Thymus (tissue), 11 donors: Measurements from ENCODE around the gene SYT13. TPM values are rescaled to one million over a fixed set of nuclear protein-coding genes. Genes with fewer than 3 reads are reported as not detected.

Source experiments
- DNase-seq, 9 donors: peaks; one replicate each; pipeline ENCODE4 v3.0.0-alpha.2; 2013; ENCODE audit warnings: low spot score in 9 of 9, low read depth in 6 of 9, missing footprints in 1 of 9
- H3K27ac ChIP-seq, 2 donors: one replicate each; pipeline ENCODE4 v1.5.1; 2013; ENCODE audit warnings: control low read depth in 1 of 2, low read depth in 1 of 2, low read length in 1 of 2, mild to moderate bottlenecking in 1 of 2, moderate library complexity in 1 of 2
- H3K27me3 ChIP-seq, 2 donors: one replicate each; pipeline ENCODE4 v1.5.1; 2013; ENCODE audit warnings: low read length in 1 of 2; ENCODE audit not compliant: control insufficient read depth in 2 of 2, insufficient read depth in 1 of 2
- H3K36me3 ChIP-seq, 2 donors: one replicate each; pipeline ENCODE4 v1.5.1; 2013; ENCODE audit warnings: low read length in 1 of 2, mild to moderate bottlenecking in 1 of 2, moderate library complexity in 1 of 2; ENCODE audit not compliant: control insufficient read depth in 2 of 2, insufficient read depth in 2 of 2
- H3K4me1 ChIP-seq, 2 donors: one replicate each; pipeline ENCODE4 v1.5.1; 2013; ENCODE audit warnings: low read length in 2 of 2; ENCODE audit not compliant: control insufficient read depth in 2 of 2, insufficient read depth in 2 of 2
- H3K4me3 ChIP-seq, 2 donors: one replicate each; pipeline ENCODE4 v1.5.1; 2013; ENCODE audit warnings: low read length in 2 of 2, control low read depth in 1 of 2, mild to moderate bottlenecking in 1 of 2
- H3K9me3 ChIP-seq, 2 donors: one replicate each; pipeline ENCODE4 v1.5.1; 2013; ENCODE audit warnings: low read length in 1 of 2, mild to moderate bottlenecking in 1 of 2; ENCODE audit not compliant: control insufficient read depth in 2 of 2, insufficient read depth in 1 of 2
- WGBS: extraction: QIAGEN DNeasy Blood & Tissue Kit; methylation state at CpG from one replicate; pipeline ENCODE4 v1.1.7; 2013; 5-methylcytosine and 5-hydroxymethylcytosine counted together
- polyA plus RNA-seq: library from polyadenylated mRNA; stranded (reverse); fragments of 200-250 nt; gene quantifications from one replicate; pipeline ENCODE4 v1.2.3, GENCODE V29; 2013
- total RNA-seq: library from RNA; stranded (reverse); fragments of 120-200 nt; gene quantifications from one replicate; pipeline ENCODE4 v1.2.4, GENCODE V29; 2013
- donor health status: healthy.

SYT13 gene
- total and polyA plus RNA-seq, 2 donors = 0.14 to 0.25 TPM

GRCh38 chr11:45234306-45235006 lies 51.7 kb downstream of the SYT13 start:
- DNase-seq = no peak
- no peak overlapping the region for H3K4me3 ChIP-seq
- H3K4me1 ChIP-seq = no peaks in the 10 kb centered on the region
- no peak overlapping the region for H3K27ac ChIP-seq
- WGBS = 97% methylated on average over 15 of the region's 15 CpGs
- no peaks in the 10 kb centered on the region for H3K36me3 ChIP-seq
- no peaks in the 10 kb centered on the region for H3K27me3 ChIP-seq
- no peaks in the 10 kb centered on the region for H3K9me3 ChIP-seq

- Histone ChIP-seq H3K4me3 (no peak overlapping the region), H3K36me3 (no peaks in the 10 kb centered on the region), H3K9me3 (no peaks in the 10 kb centered on the region), H3K27me3 (no peaks in the 10 kb centered on the region), H3K4me1 (no peaks in the 10 kb centered on the region), H3K27ac (no peak overlapping the region)
- no peak for DNase-seq
- WGBS = 91% methylated on average over 14 of the region's 14 CpGs
These were observed 52.4 kb downstream of the SYT13 start for GRCh38 chr11:45233804-45234170.

- no peak overlapping the region for H3K27ac ChIP-seq
- no peaks in the 10 kb centered on the region for H3K4me1 ChIP-seq
- peak in 8 of 9 donors; percentile 13 to 63 (median 35) for DNase-seq
- no peaks in the 10 kb centered on the region for H3K36me3 ChIP-seq
- no peaks in the 10 kb centered on the region for H3K27me3 ChIP-seq
- H3K9me3 ChIP-seq = no peaks in the 10 kb centered on the region
- H3K4me3 ChIP-seq = no peak overlapping the region
- 71% methylated on average over 17 of the region's 17 CpGs for WGBS
These were observed 52.9 kb downstream of the SYT13 start for GRCh38 chr11:45233121-45233803.

GRCh38 chr11:45232341-45233080 lies 53.6 kb downstream of the SYT13 start:
- no peak for DNase-seq
- H3K27me3 ChIP-seq = no peaks in the 10 kb centered on the region
- whole genome bisulfite sequencing = 94% methylated on average over 5 of the region's 5 CpGs
- no peak overlapping the region for H3K27ac ChIP-seq
- no peak overlapping the region for H3K4me3 ChIP-seq
- H3K36me3 ChIP-seq = no peaks in the 10 kb centered on the region
- no peaks in the 10 kb centered on the region for H3K4me1 ChIP-seq
- no peaks in the 10 kb centered on the region for H3K9me3 ChIP-seq

- DNase-seq = no peak
- 86% methylated on average over 5 of the region's 5 CpGs for WGBS
These were observed 56.6 kb downstream of the SYT13 start for GRCh38 chr11:45229401-45230020.

GRCh38 chr11:45227836-45228235 lies 58.3 kb downstream of the SYT13 start:
- no peak overlapping the region for H3K4me3 ChIP-seq
- H3K9me3 ChIP-seq = no peaks in the 10 kb centered on the region
- no peaks in the 10 kb centered on the region for H3K4me1 ChIP-seq
- no peak overlapping the region for H3K27ac ChIP-seq
- no peaks in the 10 kb centered on the region for H3K27me3 ChIP-seq
- H3K36me3 ChIP-seq = peaks cover 3% of the 10 kb centered on the region in 2 donors
- 99% methylated on average over 19 of the region's 19 CpGs for WGBS
- DNase-seq = no peak

More at GRCh38 chr11:45229401-45230020, 56.6 kb downstream of the SYT13 start:
- H3K4me3 ChIP-seq = no peak overlapping the region
- H3K4me1 ChIP-seq = no peaks in the 10 kb centered on the region
- H3K36me3 ChIP-seq = peaks cover 0 to 3% of the 10 kb centered on the region in 2 donors
- H3K27ac ChIP-seq = no peak overlapping the region
- no peaks in the 10 kb centered on the region for H3K9me3 ChIP-seq
- H3K27me3 ChIP-seq = no peaks in the 10 kb centered on the region

- no peaks in the 10 kb centered on the region for H3K9me3 ChIP-seq
- H3K4me3 ChIP-seq = no peak overlapping the region
- DNase-seq = no peak
- no peak overlapping the region for H3K27ac ChIP-seq
- WGBS = 98% methylated on average over 21 of the region's 21 CpGs
- no peaks in the 10 kb centered on the region for H3K27me3 ChIP-seq
- peaks cover 3% of the 10 kb centered on the region in 2 donors for H3K36me3 ChIP-seq
- H3K4me1 ChIP-seq = no peaks in the 10 kb centered on the region
These were observed 59.2 kb downstream of the SYT13 start for GRCh38 chr11:45226901-45227300.

GRCh38 chr11:45225961-45226871 lies 59.9 kb downstream of the SYT13 start:
- Histone ChIP-seq H3K4me3 (no peak overlapping the region), H3K27ac (no peak overlapping the region), H3K9me3 (no peaks in the 10 kb centered on the region), H3K36me3 (peaks cover 3% of the 10 kb centered on the region in 2 donors), H3K27me3 (no peaks in the 10 kb centered on the region), H3K4me1 (no peaks in the 10 kb centered on the region)
- no peak for DNase-seq
- 98% methylated on average over 39 of the region's 39 CpGs for WGBS
